Measurements from ENCODE around the gene HSPE1.
A peak's percentile ranks its signal among the peaks of the same experiment; 100 is the strongest.
"Not testable (repeated sequence)": the region's sequence is repeated elsewhere in the genome, so short reads cannot be mapped to it uniquely, and the experiment has no call there.

The HSPE1 gene

DNA sequence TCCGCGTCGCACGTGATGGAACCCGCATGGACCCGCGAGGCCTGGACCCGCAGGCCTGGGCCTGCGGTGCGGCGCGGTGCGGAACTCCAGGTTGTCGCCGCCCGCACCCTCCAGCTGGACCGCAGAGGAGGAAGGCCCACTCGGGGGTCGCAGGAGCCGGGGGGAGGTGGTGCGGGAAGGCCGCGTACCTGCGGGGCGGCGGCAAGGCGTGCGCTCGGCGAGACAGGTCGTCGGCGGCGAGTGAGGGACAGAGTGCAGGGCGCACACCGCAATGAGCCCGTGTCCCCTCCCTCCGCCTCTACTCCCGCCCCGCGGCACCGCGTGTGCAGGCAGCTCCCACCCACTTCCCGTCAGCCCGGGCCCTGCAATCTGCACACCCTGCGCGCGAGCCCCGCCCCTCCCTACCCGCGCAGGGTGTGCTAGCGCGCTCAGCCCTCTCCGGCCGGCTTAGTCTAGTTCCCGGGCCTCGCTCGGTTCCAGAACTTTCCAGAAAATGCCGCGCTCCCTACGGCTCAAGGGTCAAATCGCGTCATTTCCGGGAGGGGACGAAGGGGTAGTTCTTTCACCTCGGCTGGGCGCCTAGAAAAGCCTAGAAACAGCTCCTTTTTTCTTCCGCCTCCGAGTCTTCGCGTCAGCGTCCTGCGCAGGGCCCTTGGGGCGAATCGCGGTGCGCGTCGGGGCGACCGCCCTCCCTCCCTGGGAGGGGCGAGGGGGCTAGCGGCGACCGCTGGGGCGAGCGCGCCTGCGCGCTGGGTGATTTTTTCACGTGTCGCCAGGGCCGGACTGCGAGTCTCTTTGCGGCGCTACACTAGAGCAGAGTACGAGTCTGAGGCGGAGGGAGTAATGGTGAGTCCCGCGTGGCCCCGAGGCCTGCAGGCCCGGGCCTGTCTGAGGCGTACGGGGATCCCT, at the start of gene HSPE1, which contains the start of gene HSPD1:
Gene HSPE1, plus strand, starts transcription at position 786 of the 909 bp plus-strand sequence. Its CDS starts 58 bp downstream, at position 844.
Gene HSPD1, minus strand, starts transcription at position 247 of the 909 bp plus-strand sequence. CDS start 992 bp downstream, outside the sequence.
- peaks cover 35% of the 10 kb centered on the region for H3K4me1 Mint-ChIP-seq
- peak within 1 kb of the TSS; percentile 83 for H3K4me3 Mint-ChIP-seq

GRCh38 chr2:197450465-197450864, 49.7 kb upstream of the HSPE1 start:
- Mint-ChIP-seq H3K4me3 (no peak overlapping the region), H3K9me3 (no peaks in the 10 kb centered on the region), H3K27ac (no peak overlapping the region), H3K36me3 (peaks cover 20% of the 10 kb centered on the region), H3K4me1 (peaks cover 23% of the 10 kb centered on the region)
- no peak for DNase-seq (ENCODE audit: low spot score in 2 of 2)
- no peak for ATAC-seq

More for the DNA sequence above, at the start of gene HSPE1, which contains the start of gene HSPD1:
- peak; percentile 92 to 100 for DNase-seq (ENCODE audit: low spot score in 2 of 2)
- H3K36me3 Mint-ChIP-seq = peaks cover 100% of the 10 kb centered on the region
- ATAC-seq = peak; percentile 92
- peak within 1 kb of the TSS; percentile 90 for H3K27ac Mint-ChIP-seq
- H3K9me3 Mint-ChIP-seq = no peaks in the 10 kb centered on the region

GRCh38 chr2:197450935-197451358, 49.2 kb upstream of the HSPE1 start:
- H3K4me1 Mint-ChIP-seq = peaks cover 28% of the 10 kb centered on the region
- DNase-seq (ENCODE audit: low spot score in 2 of 2) = not testable (repeated sequence)

DNA sequence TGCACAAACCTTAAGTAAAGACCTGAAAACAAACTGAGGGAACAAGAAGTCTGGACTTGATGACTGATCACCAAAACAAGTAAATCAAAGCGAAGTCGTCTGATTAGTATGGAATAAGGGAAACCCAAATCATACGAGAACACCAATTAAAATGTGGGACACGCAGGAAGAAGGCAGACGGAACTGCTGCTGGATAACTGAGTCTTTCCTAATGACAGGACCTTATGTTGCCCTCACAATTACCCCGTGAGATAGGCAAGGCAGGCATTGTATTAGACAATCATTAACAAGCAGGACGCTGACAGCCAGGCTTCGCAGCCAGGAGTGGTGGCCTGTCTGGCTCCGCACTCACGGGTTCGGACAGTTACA, 47.4 kb upstream of the HSPE1 start:
- H3K36me3 Mint-ChIP-seq = peaks cover 29% of the 10 kb centered on the region
- peak overlapping the region; percentile 97 for H3K4me3 Mint-ChIP-seq
- H3K4me1 Mint-ChIP-seq = peaks cover 41% of the 10 kb centered on the region
- ATAC-seq = no peak
- no peak for DNase-seq (ENCODE audit: low spot score in 2 of 2)
- H3K9me3 Mint-ChIP-seq = no peaks in the 10 kb centered on the region
- peak overlapping the region; percentile 100 for H3K27ac Mint-ChIP-seq

More at GRCh38 chr2:197450935-197451358, 49.2 kb upstream of the HSPE1 start:
- H3K9me3 Mint-ChIP-seq, H3K4me3 Mint-ChIP-seq, ATAC-seq, H3K27ac Mint-ChIP-seq: not testable (repeated sequence)
- peaks cover 25% of the 10 kb centered on the region for H3K36me3 Mint-ChIP-seq

- Mint-ChIP-seq H3K36me3 (peaks cover 29% of the 10 kb centered on the region), H3K27ac (peak within 1 kb of the TSS; percentile 100), H3K9me3 (no peaks in the 10 kb centered on the region), H3K4me3 (peak within 1 kb of the TSS; percentile 97), H3K4me1 (peaks cover 47% of the 10 kb centered on the region)
- peak; percentile 87 to 97 for DNase-seq (ENCODE audit: low spot score in 2 of 2)
- peak; percentile 95 for ATAC-seq
These were observed 46.9 kb upstream of the HSPE1 start, which contains the start of gene COQ10B for GRCh38 chr2:197453123-197453913. Gene COQ10B (plus strand): TSS chr2:197453552. CDS start chr2:197453561, 9 bp downstream.

GRCh38 chr2:197453914-197454398, 46.2 kb upstream of the HSPE1 start:
- H3K36me3 Mint-ChIP-seq = peaks cover 34% of the 10 kb centered on the region
- peak overlapping the region; percentile 100 for H3K27ac Mint-ChIP-seq
- DNase-seq (ENCODE audit: low spot score in 2 of 2) (no peak), ATAC-seq (peak; percentile 80)
- peaks cover 53% of the 10 kb centered on the region for H3K4me1 Mint-ChIP-seq
- peak overlapping the region; percentile 97 for H3K4me3 Mint-ChIP-seq
- no peaks in the 10 kb centered on the region for H3K9me3 Mint-ChIP-seq

- Mint-ChIP-seq H3K36me3 (peaks cover 43% of the 10 kb centered on the region), H3K27ac (peak overlapping the region; percentile 100), H3K9me3 (no peaks in the 10 kb centered on the region), H3K4me1 (peaks cover 57% of the 10 kb centered on the region), H3K4me3 (peak overlapping the region; percentile 97)
- ATAC-seq = no peak
- DNase-seq (ENCODE audit: low spot score in 2 of 2) = no peak
These were observed 45.3 kb upstream of the HSPE1 start for GRCh38 chr2:197454923-197455322.

- Mint-ChIP-seq H3K27ac (peak overlapping the region; percentile 70), H3K9me3 (no peaks in the 10 kb centered on the region), H3K36me3 (peaks cover 48% of the 10 kb centered on the region), H3K4me3 (peak overlapping the region; percentile 97), H3K4me1 (peaks cover 57% of the 10 kb centered on the region)
- DNase-seq (ENCODE audit: low spot score in 2 of 2) (no peak), ATAC-seq (no peak)
These were observed 44.8 kb upstream of the HSPE1 start for GRCh38 chr2:197455428-197455827.

- peaks cover 33% of the 10 kb centered on the region for H3K4me1 Mint-ChIP-seq
- H3K4me3 Mint-ChIP-seq = no peak overlapping the region
- DNase-seq (ENCODE audit: low spot score in 2 of 2) (no peak), ATAC-seq (no peak)
- no peak overlapping the region for H3K27ac Mint-ChIP-seq
- peaks cover 79% of the 10 kb centered on the region for H3K36me3 Mint-ChIP-seq
- H3K9me3 Mint-ChIP-seq = no peaks in the 10 kb centered on the region
These were observed 39.5 kb upstream of the HSPE1 start for GRCh38 chr2:197460649-197461048.

- H3K9me3 Mint-ChIP-seq = no peaks in the 10 kb centered on the region
- no peak for ATAC-seq
- no peak for DNase-seq (ENCODE audit: low spot score in 2 of 2)
- H3K4me1 Mint-ChIP-seq = peaks cover 29% of the 10 kb centered on the region
- H3K4me3 Mint-ChIP-seq = no peak overlapping the region
- peaks cover 79% of the 10 kb centered on the region for H3K36me3 Mint-ChIP-seq
- H3K27ac Mint-ChIP-seq = no peak overlapping the region
These were observed 39.1 kb upstream of the HSPE1 start for GRCh38 chr2:197461057-197461456.

GRCh38 chr2:197464175-197464574, 36.0 kb upstream of the HSPE1 start:
- Mint-ChIP-seq H3K4me1 (peaks cover 2% of the 10 kb centered on the region), H3K9me3 (no peaks in the 10 kb centered on the region), H3K4me3 (no peak overlapping the region), H3K36me3 (peaks cover 100% of the 10 kb centered on the region), H3K27ac (no peak overlapping the region)
- no peak for ATAC-seq
- DNase-seq (ENCODE audit: low spot score in 2 of 2) = no peak

DNA sequence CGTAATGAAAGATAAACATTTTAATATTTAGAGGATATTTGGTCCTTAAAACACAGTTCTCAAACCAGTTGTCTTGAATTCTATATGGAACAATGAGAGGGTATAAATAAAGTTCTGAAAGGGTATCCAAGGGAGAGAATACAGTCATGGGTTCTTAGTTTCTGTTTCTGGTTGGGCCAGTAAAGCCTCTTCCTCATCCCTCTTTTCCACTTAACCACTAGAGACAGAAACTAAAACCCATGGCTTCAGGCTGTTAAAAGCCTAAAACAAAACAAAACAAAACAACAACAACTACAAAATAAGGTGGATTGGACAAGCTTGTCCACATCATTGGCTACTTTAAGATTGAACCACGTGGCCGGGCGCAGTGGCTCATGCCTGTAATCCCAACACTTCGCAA, 28.0 kb upstream of the HSPE1 start:
- DNase-seq (ENCODE audit: low spot score in 2 of 2) = no peak
- Mint-ChIP-seq H3K36me3 (peaks cover 99% of the 10 kb centered on the region), H3K4me1 (peaks cover 6% of the 10 kb centered on the region)

GRCh38 chr2:197477797-197478196, 22.4 kb upstream of the HSPE1 start:
- H3K36me3 Mint-ChIP-seq = peaks cover 79% of the 10 kb centered on the region
- no peaks in the 10 kb centered on the region for H3K9me3 Mint-ChIP-seq
- peaks cover 10% of the 10 kb centered on the region for H3K4me1 Mint-ChIP-seq
- no peak for DNase-seq (ENCODE audit: low spot score in 2 of 2)
- peak overlapping the region; percentile 82 for H3K27ac Mint-ChIP-seq
- H3K4me3 Mint-ChIP-seq = no peak overlapping the region
- ATAC-seq = no peak

More for the DNA sequence above, 28.0 kb upstream of the HSPE1 start:
- peak overlapping the region; percentile 38 for H3K27ac Mint-ChIP-seq
- no peak for ATAC-seq
- no peak overlapping the region for H3K4me3 Mint-ChIP-seq
- no peaks in the 10 kb centered on the region for H3K9me3 Mint-ChIP-seq

DNA sequence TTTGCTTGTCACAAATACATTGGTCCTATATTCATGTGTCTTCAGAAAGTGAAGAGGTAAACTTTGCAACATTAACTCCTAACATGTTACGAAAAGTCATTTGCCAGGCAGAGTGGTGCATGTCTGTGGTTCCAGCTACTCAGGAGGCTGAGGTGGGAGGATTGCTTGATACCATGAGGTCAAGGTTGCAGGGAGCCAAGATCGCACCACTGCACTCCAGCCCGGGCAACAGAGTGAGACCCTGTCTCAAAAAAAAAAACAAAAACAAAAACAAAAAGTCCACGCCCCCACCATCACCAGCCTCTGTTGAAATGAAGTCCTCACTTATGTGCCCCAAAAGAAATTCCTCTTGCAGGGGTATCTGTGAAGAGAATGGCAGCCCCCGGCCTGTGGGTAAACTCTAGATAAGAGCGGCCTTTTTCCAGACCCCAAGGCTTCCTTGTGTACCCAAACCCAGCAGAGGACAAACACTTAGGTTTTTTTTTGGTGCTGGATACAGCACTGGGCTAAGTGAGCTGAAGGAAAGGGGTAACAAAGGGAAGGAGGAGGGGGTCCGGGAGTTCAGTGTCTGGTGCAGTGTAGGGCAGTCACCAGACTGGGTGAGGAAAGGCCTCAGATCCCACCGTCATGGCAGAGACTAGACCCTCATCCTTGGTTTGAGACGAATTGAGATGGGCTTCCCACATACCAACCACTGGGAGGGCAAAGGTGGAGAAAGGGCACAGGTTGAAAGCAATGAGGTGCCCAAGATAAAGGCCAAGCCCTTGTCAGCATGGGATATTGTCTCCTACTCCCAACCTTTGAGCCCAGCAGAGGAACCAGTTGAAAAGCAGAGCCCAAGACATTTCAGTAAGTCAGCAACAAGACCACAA, 19.8 kb upstream of the HSPE1 start:
- DNase-seq (ENCODE audit: low spot score in 2 of 2) (no peak), ATAC-seq (no peak)
- Mint-ChIP-seq H3K27ac (no peak overlapping the region), H3K4me3 (no peak overlapping the region), H3K4me1 (peaks cover 10% of the 10 kb centered on the region), H3K9me3 (peaks cover 3% of the 10 kb centered on the region), H3K36me3 (peaks cover 68% of the 10 kb centered on the region)

All from stimulated activated effector memory CD8-positive, alpha-beta T cell treated with anti-CD3 and anti-CD28 coated beads, Interleukin-12 subunit alpha, Interleukin-12 subunit beta, amount 100 ng/mL, for 72 hours (primary cell).